ENCODE measurements around the gene FRMD4B.

GRCh38 chr3:69391554-69391953 lies 5.7 kb upstream of the FRMD4B start:
- TF ChIP-seq EZH2 (IDR thresholded peaks at IDR 0.05; ENCODE audit: borderline replicate concordance, low read depth, low read length, severe bottlenecking) (no peak), CTCF (IDR thresholded peaks at IDR 0.05; ENCODE audit: borderline replicate concordance, extremely low read depth, low read length, poor library complexity, severe bottlenecking) (no peak)

All from DND-41 (cell line).